Measurements from ENCODE around the gene RAD1.

Gene RAD1

GRCh38 chr5:34857894-34858293 lies 57.4 kb downstream of the RAD1 start:
- H3K36me3 ChIP-seq (ENCODE audit: insufficient read depth, low read length) = no peaks in the 10 kb centered on the region
- H3K4me1 ChIP-seq (ENCODE audit: insufficient read depth, low read length, poor library complexity, severe bottlenecking) = peaks cover 30% of the 10 kb centered on the region
- no peak overlapping the region for H3K4me3 ChIP-seq (ENCODE audit: low read length, poor library complexity, severe bottlenecking)
- TF ChIP-seq CTCF (conservative IDR thresholded peaks at IDR 0.05; ENCODE audit: low read length) (no peak), EZH2phosphoT487 (IDR thresholded peaks at IDR 0.05; ENCODE audit: borderline replicate concordance) (no peak)
- no peaks in the 10 kb centered on the region for H3K27me3 ChIP-seq (ENCODE audit: insufficient read depth, low read length, poor library complexity, severe bottlenecking)
- H3K9ac ChIP-seq (ENCODE audit: low read depth, low read length, poor library complexity, severe bottlenecking) = no peak overlapping the region
- H3F3A ChIP-seq (ENCODE audit: low read depth) = no peaks in the 10 kb centered on the region
- H2AFZ ChIP-seq (ENCODE audit: low read length) = no peak overlapping the region
- H3K9me2 ChIP-seq (replicated peaks; ENCODE audit: low read depth, low read length) = no peaks in the 10 kb centered on the region
- H3K4me2 ChIP-seq (ENCODE audit: low read depth, low read length, poor library complexity, severe bottlenecking) = no peak overlapping the region
- H3K9me3 ChIP-seq (ENCODE audit: insufficient read depth, low read depth, low read length) = no peaks in the 10 kb centered on the region
- no peaks in the 10 kb centered on the region for H4K20me1 ChIP-seq (ENCODE audit: insufficient read depth, low read length, poor library complexity, severe bottlenecking)
- no peaks in the 10 kb centered on the region for H3K79me2 ChIP-seq (ENCODE audit: insufficient read depth, low read length)

GRCh38 chr5:34857161-34857560 lies 58.1 kb downstream of the RAD1 start:
- Histone ChIP-seq H3K4me2 (ENCODE audit: low read depth, low read length, poor library complexity, severe bottlenecking) (no peak overlapping the region), H3K79me2 (ENCODE audit: insufficient read depth, low read length) (no peaks in the 10 kb centered on the region), H4K20me1 (ENCODE audit: insufficient read depth, low read length, poor library complexity, severe bottlenecking) (no peaks in the 10 kb centered on the region), H3K27me3 (ENCODE audit: insufficient read depth, low read length, poor library complexity, severe bottlenecking) (no peaks in the 10 kb centered on the region), H3K9me2 (replicated peaks; ENCODE audit: low read depth, low read length) (no peaks in the 10 kb centered on the region), H3K9ac (ENCODE audit: low read depth, low read length, poor library complexity, severe bottlenecking) (no peak overlapping the region), H3K9me3 (ENCODE audit: insufficient read depth, low read depth, low read length) (no peaks in the 10 kb centered on the region), H3K36me3 (ENCODE audit: insufficient read depth, low read length) (no peaks in the 10 kb centered on the region), H3K4me1 (ENCODE audit: insufficient read depth, low read length, poor library complexity, severe bottlenecking) (peaks cover 25% of the 10 kb centered on the region), H2AFZ (ENCODE audit: low read length) (no peak overlapping the region), H3F3A (ENCODE audit: low read depth) (no peaks in the 10 kb centered on the region), H3K4me3 (ENCODE audit: low read length, poor library complexity, severe bottlenecking) (no peak overlapping the region)
- TF ChIP-seq EZH2phosphoT487 (IDR thresholded peaks at IDR 0.05; ENCODE audit: borderline replicate concordance) = no peak
- TF ChIP-seq CTCF (conservative IDR thresholded peaks at IDR 0.05; ENCODE audit: low read length) = no peak
